H9 (cell line): Measurements from ENCODE around the gene KLHL2. TPM values are rescaled to one million over a fixed set of nuclear protein-coding genes. Genes with fewer than 3 reads are reported as not detected.
A peak's percentile ranks its signal among the peaks of the same experiment; 100 is the strongest.

ENCODE experiments used
- DNase-seq: peaks from one replicate; pipeline ENCODE4 v3.0.0-alpha.2; 2017
- H2AFZ ChIP-seq: one replicate; pipeline ENCODE4 v1.6.1; 2013; ENCODE audit warnings: mild to moderate bottlenecking, low read length, control low read depth, moderate library complexity
- H2AK5ac ChIP-seq: 2 replicates; pipeline ENCODE4 v1.6.1; 2013; ENCODE audit warnings: low read length, control low read depth, mixed read lengths; ENCODE audit not compliant: insufficient read length
- H2BK120ac ChIP-seq: one replicate; pipeline ENCODE4 v1.6.1; 2013; ENCODE audit warnings: low read depth, mild to moderate bottlenecking, low read length, control low read depth, inconsistent platforms; ENCODE audit not compliant: poor library complexity, severe bottlenecking
- H2BK12ac ChIP-seq: 2 replicates; pipeline ENCODE4 v1.6.1; 2013; ENCODE audit warnings: low read length, control low read depth, mixed read lengths, low read depth; ENCODE audit not compliant: insufficient read length
- H2BK15ac ChIP-seq: 2 replicates; pipeline ENCODE4 v1.6.1; 2013; ENCODE audit warnings: low read depth, low read length, control low read depth
- H2BK20ac ChIP-seq: one replicate; pipeline ENCODE4 v1.6.1; 2013; ENCODE audit warnings: low read depth, mild to moderate bottlenecking, low read length, control low read depth, inconsistent platforms; ENCODE audit not compliant: poor library complexity, severe bottlenecking
- H2BK5ac ChIP-seq: 2 replicates; pipeline ENCODE4 v1.6.1; 2013; ENCODE audit warnings: low read length, control low read depth, mixed read lengths; ENCODE audit not compliant: insufficient read length
- H3K14ac ChIP-seq: 2 replicates; pipeline ENCODE4 v1.6.1; 2013; ENCODE audit warnings: low read length, control low read depth; ENCODE audit not compliant: insufficient read depth
- H3K18ac ChIP-seq: 2 replicates; pipeline ENCODE4 v1.6.1; 2013; ENCODE audit warnings: low read depth, mild to moderate bottlenecking, mixed read lengths, low read length, control low read depth; ENCODE audit not compliant: insufficient read length
- H3K23ac ChIP-seq: 2 replicates; pipeline ENCODE4 v1.6.1; 2013; ENCODE audit warnings: low read length, control low read depth, mixed read lengths, low read depth; ENCODE audit not compliant: insufficient read length
- H3K23me2 ChIP-seq: 2 replicates; pipeline ENCODE4 v1.6.1; 2013; ENCODE audit warnings: low read depth, mild to moderate bottlenecking, mixed read lengths, low read length, control low read depth; ENCODE audit not compliant: insufficient read length, poor library complexity, severe bottlenecking
- H3K27ac ChIP-seq: 2 replicates; pipeline ENCODE4 v1.5.1; 2013; ENCODE audit warnings: low read length, control low read depth, mixed read lengths, low read depth; ENCODE audit not compliant: insufficient read length
- H3K27me3 ChIP-seq: 2 replicates; pipeline ENCODE4 v1.6.1; 2013; ENCODE audit warnings: low read length, control low read depth, inconsistent platforms; ENCODE audit not compliant: insufficient read depth
- H3K4ac ChIP-seq: 2 replicates; pipeline ENCODE4 v1.6.1; 2013; ENCODE audit warnings: low read depth, mild to moderate bottlenecking, control low read depth, inconsistent platforms, low read length, moderate library complexity
- H3K4me1 ChIP-seq: 2 replicates; pipeline ENCODE4 v1.6.1; 2013; ENCODE audit warnings: low read length, control low read depth, inconsistent platforms; ENCODE audit not compliant: insufficient read depth
- H3K4me2 ChIP-seq: 2 replicates; pipeline ENCODE4 v1.6.1; 2013; ENCODE audit warnings: low read length, control low read depth, mixed read lengths; ENCODE audit not compliant: insufficient read length, insufficient read depth
- H3K56ac ChIP-seq: 2 replicates; pipeline ENCODE4 v1.6.1; 2013; ENCODE audit warnings: low read depth, mild to moderate bottlenecking, mixed read lengths, low read length, control low read depth; ENCODE audit not compliant: insufficient read length
- H3K79me1 ChIP-seq: 2 replicates; pipeline ENCODE4 v1.6.1; 2013; ENCODE audit warnings: low read depth, mild to moderate bottlenecking, moderate library complexity, low read length, control low read depth, inconsistent platforms; ENCODE audit not compliant: insufficient read depth, poor library complexity, severe bottlenecking
- H3K79me2 ChIP-seq: 2 replicates; pipeline ENCODE4 v1.6.1; 2013; ENCODE audit warnings: low read length, control low read depth, inconsistent platforms; ENCODE audit not compliant: insufficient read depth
- H3K9ac ChIP-seq: 2 replicates; pipeline ENCODE4 v1.6.1; 2013; ENCODE audit warnings: low read length, control low read depth, mixed read lengths; ENCODE audit not compliant: insufficient read length; ENCODE audit errors: extremely low read depth
- H3K9me3 ChIP-seq: one replicate; pipeline ENCODE4 v1.6.1; 2013; ENCODE audit warnings: low read depth, low read length, inconsistent platforms; ENCODE audit not compliant: control insufficient read depth
- H3T11ph ChIP-seq: one replicate; pipeline ENCODE4 v1.6.1; 2013; ENCODE audit warnings: mild to moderate bottlenecking, low read length, control low read depth, inconsistent platforms
- H4K20me1 ChIP-seq: one replicate; pipeline ENCODE4 v1.6.1; 2013; ENCODE audit not compliant: control insufficient read depth, insufficient read length, insufficient read depth
- H4K5ac ChIP-seq: 2 replicates; pipeline ENCODE4 v1.6.1; 2013; ENCODE audit warnings: low read depth, mild to moderate bottlenecking, mixed read lengths, low read length, control low read depth; ENCODE audit not compliant: insufficient read length
- H4K8ac ChIP-seq: replicated peaks from 2 replicates; pipeline ENCODE4 v1.6.1; 2013; ENCODE audit warnings: low read length, control low read depth, mixed read lengths, low read depth; ENCODE audit not compliant: insufficient read length
- H4K91ac ChIP-seq: 2 replicates; pipeline ENCODE4 v1.6.1; 2013; ENCODE audit warnings: low read depth, mild to moderate bottlenecking, moderate library complexity, mixed read lengths, low read length, control low read depth; ENCODE audit not compliant: insufficient read length
- H3K27ac Mint-ChIP-seq, 3 experiments: 2 replicates in 2 of 3; 3 replicates in 1 of 3; pipeline ENCODE4 v1.8.0; 2020 to 2021; ENCODE audit warnings: mixed read lengths in 3 of 3, mild to moderate bottlenecking in 1 of 3, moderate library complexity in 1 of 3
- H3K27me3 Mint-ChIP-seq: 2 replicates; pipeline ENCODE4 v1.8.0; 2021; ENCODE audit warnings: low read depth, mild to moderate bottlenecking, moderate library complexity, mixed read lengths
- H3K36me3 Mint-ChIP-seq, 3 experiments: 2 replicates in 2 of 3; 3 replicates in 1 of 3; pipeline ENCODE4 v1.8.0; 2020 to 2021; ENCODE audit warnings: low read depth in 3 of 3, mixed read lengths in 3 of 3; ENCODE audit not compliant: insufficient read depth in 1 of 3
- H3K4me1 Mint-ChIP-seq, 2 experiments: 2 replicates each; pipeline ENCODE4 v1.8.0; 2020; ENCODE audit warnings: mixed read lengths in 2 of 2
- H3K4me3 Mint-ChIP-seq, 2 experiments: 2 replicates in 1 of 2; 3 replicates in 1 of 2; pipeline ENCODE4 v1.8.0; 2020 to 2021; ENCODE audit warnings: mild to moderate bottlenecking in 2 of 2, mixed read lengths in 2 of 2, moderate library complexity in 1 of 2
- H3K9me3 Mint-ChIP-seq, 2 experiments: 2 replicates in 1 of 2; 3 replicates in 1 of 2; pipeline ENCODE4 v1.8.0; 2020; ENCODE audit warnings: mild to moderate bottlenecking in 2 of 2, mixed read lengths in 2 of 2, moderate library complexity in 1 of 2
- CTCF ChIP-seq: fragments of 200-600 bp; sonication (generic); conservative IDR thresholded peaks from 3 replicates; pipeline ENCODE4 v1.8.0; 2021; ENCODE audit warnings: antibody characterized with exemption, mild to moderate bottlenecking
- WGBS: extraction: QIAGEN DNeasy Blood & Tissue Kit; methylation state at CpG from one replicate; pipeline ENCODE4 v1.1.7; 2013; ENCODE audit warnings: missing lambda C conversion rate, low lambda C conversion rate, mixed read lengths; ENCODE audit not compliant: insufficient read length; ENCODE audit errors: extremely low coverage; 5-methylcytosine and 5-hydroxymethylcytosine counted together
- total RNA-seq: library from RNA; stranded (reverse); gene quantifications from 2 replicates; pipeline ENCODE4 v1.2.1, GENCODE V29; 2021

Gene KLHL2
- total RNA-seq, 1 experiment from 2014 or later, result 14.3 TPM

GRCh38 chr4:165327211-165328100 is 120.1 kb downstream of the KLHL2 start, which contains the start of gene MSMO1:
TSS of gene MSMO1 (plus strand) at chr4:165327669. CDS start at chr4:165333371, 5,702 bp downstream.
- Histone ChIP-seq H3T11ph (no peak within 1 kb of the TSS), H3K27ac (peak within 1 kb of the TSS; percentile 86), H2BK12ac (no peak within 1 kb of the TSS), H3K4ac (no peak within 1 kb of the TSS), H3K79me1 (no peaks in the 10 kb centered on the region), H2BK120ac (no peak within 1 kb of the TSS), H4K8ac (peak within 1 kb of the TSS; percentile 11), H2AFZ (no peak within 1 kb of the TSS), H3K23me2 (peaks cover 11% of the 10 kb centered on the region), H2BK20ac (no peak within 1 kb of the TSS), H3K9ac (peak within 1 kb of the TSS; percentile 98), H3K14ac (peak within 1 kb of the TSS; percentile 79; the same call in 1 of the 2 replicates), H2BK5ac (peak within 1 kb of the TSS; percentile 74), H3K79me2 (peaks cover 47% of the 10 kb centered on the region), H3K4me2 (peak within 1 kb of the TSS; percentile 94), H4K91ac (no peak within 1 kb of the TSS), H4K5ac (peak within 1 kb of the TSS; percentile 30), H2BK15ac (no peak within 1 kb of the TSS), H3K18ac (peak within 1 kb of the TSS; percentile 86), H3K9me3 (no peaks in the 10 kb centered on the region), H3K56ac (peak within 1 kb of the TSS; percentile 22), H2AK5ac (peak within 1 kb of the TSS; percentile 16), H3K23ac (peak within 1 kb of the TSS; percentile 5), H3K27me3 (no peaks in the 10 kb centered on the region), H4K20me1 (no peaks in the 10 kb centered on the region), H3K4me1 (no peaks in the 10 kb centered on the region; the same call in 1 of the 2 replicates)
- Mint-ChIP-seq H3K27ac (peak within 1 kb of the TSS in 2 of 3 experiments; percentile 80 to 85; a peak in 4 of 7 replicates), H3K27me3 (no peaks in the 10 kb centered on the region), H3K9me3 (no peaks in the 10 kb centered on the region), H3K4me1 (peaks cover 40 to 44% of the 10 kb centered on the region in 2 experiments), H3K4me3 (no peak within 1 kb of the TSS; a peak in 1 of 5 replicates), H3K36me3 (peaks cover 18 to 22% (median 20%) of the 10 kb centered on the region in 3 experiments)
- no peak for TF ChIP-seq CTCF
- WGBS, result no CpG with 5 or more reads among the region's 76 CpGs
- peak; percentile 100 for DNase-seq
